ENCODE measurements around the gene IGSF9B. TPM values are rescaled to one million over a fixed set of nuclear protein-coding genes. Genes with fewer than 3 reads are reported as not detected.

Gene IGSF9B
- total RNA-seq, 4 donors from 2014 or later: 21.7 to 130 (median 58.6) TPM

- TF ChIP-seq, protein P1, sequence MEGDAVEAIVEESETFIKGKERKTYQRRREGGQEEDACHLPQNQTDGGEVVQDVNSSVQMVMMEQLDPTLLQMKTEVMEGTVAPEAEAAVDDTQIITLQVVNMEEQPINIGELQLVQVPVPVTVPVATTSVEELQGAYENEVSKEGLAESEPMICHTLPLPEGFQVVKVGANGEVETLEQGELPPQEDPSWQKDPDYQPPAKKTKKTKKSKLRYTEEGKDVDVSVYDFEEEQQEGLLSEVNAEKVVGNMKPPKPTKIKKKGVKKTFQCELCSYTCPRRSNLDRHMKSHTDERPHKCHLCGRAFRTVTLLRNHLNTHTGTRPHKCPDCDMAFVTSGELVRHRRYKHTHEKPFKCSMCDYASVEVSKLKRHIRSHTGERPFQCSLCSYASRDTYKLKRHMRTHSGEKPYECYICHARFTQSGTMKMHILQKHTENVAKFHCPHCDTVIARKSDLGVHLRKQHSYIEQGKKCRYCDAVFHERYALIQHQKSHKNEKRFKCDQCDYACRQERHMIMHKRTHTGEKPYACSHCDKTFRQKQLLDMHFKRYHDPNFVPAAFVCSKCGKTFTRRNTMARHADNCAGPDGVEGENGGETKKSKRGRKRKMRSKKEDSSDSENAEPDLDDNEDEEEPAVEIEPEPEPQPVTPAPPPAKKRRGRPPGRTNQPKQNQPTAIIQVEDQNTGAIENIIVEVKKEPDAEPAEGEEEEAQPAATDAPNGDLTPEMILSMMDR (IDR thresholded peaks at IDR 0.05): no peak
- no peak for TF ChIP-seq POLR2AphosphoS5 (IDR thresholded peaks at IDR 0.05)
- Histone ChIP-seq H3K4me3 (no peak overlapping the region), H3K9me3 (no peaks in the 10 kb centered on the region), H3K27me3 (no peaks in the 10 kb centered on the region), H3K27ac (replicated peaks in 1 of 4) (no peak overlapping the region), H3K36me3 (no peaks in the 10 kb centered on the region), H3K4me1 (peaks cover 13 to 31% (median 26%) of the 10 kb centered on the region in 4 donors)
- WGBS: 86% methylated on average over 6 of the region's 6 CpGs
- intact Hi-C loops (cut with DNase I): no loop called here
- DNase-seq (ENCODE audit: extremely low spot score): no peak
Observed at GRCh38 chr11:134001596-134001995, 44.8 kb upstream of the IGSF9B start.

GRCh38 chr11:134001088-134001487, 44.3 kb upstream of the IGSF9B start:
- H3K27ac ChIP-seq (replicated peaks in 1 of 4): no peak overlapping the region
- no peaks in the 10 kb centered on the region for H3K27me3 ChIP-seq
- WGBS: 68% methylated on average over 6 of the region's 6 CpGs
- TF ChIP-seq, protein P1 (IDR thresholded peaks at IDR 0.05): no peak
- TF ChIP-seq EP300 (IDR thresholded peaks at IDR 0.05) (no peak), POLR2A (IDR thresholded peaks at IDR 0.05; ENCODE audit: low read depth) (no peak), POLR2AphosphoS5 (IDR thresholded peaks at IDR 0.05) (no peak)
- H3K4me3 ChIP-seq: no peak overlapping the region
- intact Hi-C loops (cut with DNase I): no loop called here
- peaks cover 13 to 31% (median 26%) of the 10 kb centered on the region in 4 donors for H3K4me1 ChIP-seq
- no peaks in the 10 kb centered on the region for H3K36me3 ChIP-seq
- no peak for DNase-seq (ENCODE audit: extremely low spot score)
- no peaks in the 10 kb centered on the region for H3K9me3 ChIP-seq

DNA sequence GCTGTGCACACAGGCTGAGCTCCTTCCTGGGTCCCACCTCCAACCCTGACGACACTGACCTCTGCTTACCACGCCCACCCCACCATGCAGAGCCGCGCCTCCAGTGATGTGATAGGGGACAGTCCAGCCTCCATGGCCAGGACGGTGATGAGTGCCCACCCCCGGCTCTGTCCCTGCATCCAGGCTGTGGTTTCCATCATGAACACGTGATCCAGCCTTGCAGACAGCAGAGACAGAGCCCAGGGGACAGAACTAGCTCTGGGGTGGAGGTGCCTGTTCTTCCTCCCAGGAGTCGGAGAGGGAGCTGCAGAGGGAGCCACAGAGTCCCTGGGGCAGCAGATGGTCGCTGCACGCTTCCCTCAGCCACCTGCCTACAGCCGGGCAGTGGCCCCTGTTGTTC, 42.6 kb upstream of the IGSF9B start:
- TF ChIP-seq POLR2AphosphoS5 (IDR thresholded peaks at IDR 0.05) (no peak), POLR2A (IDR thresholded peaks at IDR 0.05; ENCODE audit: low read depth) (no peak), EP300 (IDR thresholded peaks at IDR 0.05) (no peak)
- TF ChIP-seq, protein P1 (IDR thresholded peaks at IDR 0.05): no peak
- H3K4me3 ChIP-seq: no peak overlapping the region
- H3K9me3 ChIP-seq: no peaks in the 10 kb centered on the region
- no peak overlapping the region for H3K27ac ChIP-seq (replicated peaks in 1 of 4)
- H3K27me3 ChIP-seq: no peaks in the 10 kb centered on the region
- WGBS: 82% methylated on average over 8 of the region's 11 CpGs
- DNase-seq (ENCODE audit: extremely low spot score): no peak
- intact Hi-C loops (cut with DNase I): no loop called here
- H3K4me1 ChIP-seq: peaks cover 8 to 24% (median 18%) of the 10 kb centered on the region in 4 donors
- no peaks in the 10 kb centered on the region for H3K36me3 ChIP-seq

DNA sequence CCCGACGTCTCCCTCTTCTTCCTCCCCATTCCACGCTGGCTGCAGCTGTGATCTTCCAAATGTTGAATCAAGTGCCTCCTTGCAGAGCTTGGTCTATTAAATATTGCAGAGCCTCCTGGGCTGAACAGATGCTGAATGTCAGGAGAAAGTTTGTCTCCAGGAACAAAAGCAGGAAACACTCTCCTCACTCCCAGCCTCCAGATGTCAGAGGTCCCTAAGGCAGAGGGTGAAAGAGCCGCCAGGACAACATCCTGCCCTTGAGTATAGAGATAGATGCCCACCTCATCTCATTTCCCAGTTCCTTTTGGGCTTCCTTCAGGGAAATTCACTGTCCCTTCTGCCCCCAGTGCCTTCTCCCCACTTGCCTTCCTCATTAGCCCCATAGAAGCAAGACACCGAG, 40.8 kb upstream of the IGSF9B start:
- Histone ChIP-seq H3K27ac (replicated peaks in 1 of 4) (peak overlapping the region in 1 of 4 donors; percentile 48), H3K4me1 (peaks cover 0 to 11% (median 5%) of the 10 kb centered on the region in 4 donors), H3K9me3 (no peaks in the 10 kb centered on the region), H3K27me3 (no peaks in the 10 kb centered on the region), H3K4me3 (no peak overlapping the region), H3K36me3 (no peaks in the 10 kb centered on the region)
- TF ChIP-seq POLR2AphosphoS5 (IDR thresholded peaks at IDR 0.05): no peak
- no peak for TF ChIP-seq EP300 (IDR thresholded peaks at IDR 0.05)
- TF ChIP-seq POLR2A (IDR thresholded peaks at IDR 0.05; ENCODE audit: low read depth): no peak
- TF ChIP-seq, protein P1 (IDR thresholded peaks at IDR 0.05): no peak
- no peak for DNase-seq (ENCODE audit: extremely low spot score)
- intact Hi-C loops (cut with DNase I): no loop called here
- 63% methylated on average over 5 of the region's 5 CpGs for WGBS

- intact Hi-C loops (cut with DNase I): no loop called here
- Histone ChIP-seq H3K27ac (replicated peaks in 1 of 4) (no peak overlapping the region), H3K9me3 (no peaks in the 10 kb centered on the region), H3K4me1 (peaks cover 0 to 11% (median 5%) of the 10 kb centered on the region in 4 donors), H3K36me3 (no peaks in the 10 kb centered on the region), H3K4me3 (no peak overlapping the region), H3K27me3 (no peaks in the 10 kb centered on the region)
- WGBS: 83% methylated on average over 10 of the region's 10 CpGs
- DNase-seq (ENCODE audit: extremely low spot score): no peak
- TF ChIP-seq POLR2AphosphoS5 (IDR thresholded peaks at IDR 0.05) (no peak), EP300 (IDR thresholded peaks at IDR 0.05) (no peak)
Observed at GRCh38 chr11:133996671-133997070, 39.9 kb upstream of the IGSF9B start.
